HG02943 (cell line): ENCODE results near the gene DNAH17.

ENCODE experiments used
- ATAC-seq: cut with Tn5 transposase; IDR thresholded peaks from one replicate; pipeline ENCODE4 v1.9.1; 2021; ENCODE audit warnings: mild to moderate bottlenecking, low read depth, moderate library complexity; ENCODE audit not compliant: unreplicated experiment

Gene DNAH17

GRCh38 chr17:78608122-78608803 lies 31.1 kb upstream of the DNAH17 start:
- no peak for ATAC-seq

GRCh38 chr17:78607038-78607437 lies 29.8 kb upstream of the DNAH17 start:
- no peak for ATAC-seq

GRCh38 chr17:78605886-78606285 lies 28.7 kb upstream of the DNAH17 start:
- ATAC-seq: no peak

GRCh38 chr17:78605429-78605828 lies 28.2 kb upstream of the DNAH17 start:
- ATAC-seq: no peak

- no peak for ATAC-seq
These were observed 25.1 kb upstream of the DNAH17 start for GRCh38 chr17:78602246-78602645.

- ATAC-seq: no peak
These were observed 24.5 kb upstream of the DNAH17 start for GRCh38 chr17:78601577-78602190.

- no peak for ATAC-seq
These were observed 23.1 kb upstream of the DNAH17 start for GRCh38 chr17:78600181-78600721.

GRCh38 chr17:78599419-78599818 lies 22.2 kb upstream of the DNAH17 start:
- ATAC-seq: no peak

- no peak for ATAC-seq
These were observed 20.8 kb upstream of the DNAH17 start for GRCh38 chr17:78598013-78598471.

- ATAC-seq: no peak
These were observed 19.9 kb upstream of the DNAH17 start for GRCh38 chr17:78596871-78597764.

GRCh38 chr17:78595135-78595810 lies 18.1 kb upstream of the DNAH17 start:
- ATAC-seq: no peak

GRCh38 chr17:78592991-78593329 lies 15.8 kb upstream of the DNAH17 start:
- no peak for ATAC-seq

- no peak for ATAC-seq
These were observed 14.1 kb upstream of the DNAH17 start for GRCh38 chr17:78591263-78591671.

- ATAC-seq: no peak
These were observed 12.7 kb upstream of the DNAH17 start for GRCh38 chr17:78589885-78590284.

GRCh38 chr17:78589031-78589675 lies 12.0 kb upstream of the DNAH17 start:
- ATAC-seq: no peak

GRCh38 chr17:78588258-78589030 lies 11.2 kb upstream of the DNAH17 start:
- no peak for ATAC-seq

GRCh38 chr17:78585006-78585630 lies 7.9 kb upstream of the DNAH17 start:
- no peak for ATAC-seq

- ATAC-seq: no peak
These were observed 5.9 kb upstream of the DNAH17 start for GRCh38 chr17:78583091-78583490.

GRCh38 chr17:78581304-78581703 lies 4.1 kb upstream of the DNAH17 start:
- ATAC-seq: no peak
